ENCODE results near the gene CYFIP1.
A peak's percentile ranks its signal among the peaks of the same experiment; 100 is the strongest.

The CYFIP1 gene

GRCh38 chr15:22877117-22877516 lies 103.1 kb downstream of the CYFIP1 start:
- ChIA-PET CTCF (no interaction called here), POLR2A (ENCODE audit: low non-redundant PET) (no interaction called here)
- TF ChIP-seq CTCF (conservative IDR thresholded peaks at IDR 0.05; ENCODE audit: low read depth): no peak
- H3K27ac ChIP-seq: no peak overlapping the region
- no peak for DNase-seq (ENCODE audit: low spot score)

GRCh38 chr15:22874966-22875365 lies 105.2 kb downstream of the CYFIP1 start:
- no peak for TF ChIP-seq CTCF (conservative IDR thresholded peaks at IDR 0.05; ENCODE audit: low read depth)
- H3K27ac ChIP-seq: no peak overlapping the region
- POLR2A ChIA-PET (ENCODE audit: low non-redundant PET): no interaction called here
- DNase-seq (ENCODE audit: low spot score): no peak
- CTCF ChIA-PET: interaction anchor here (0.8 kb wide), 1 partner anchor 21 kb away, joined by 3 read pairs; no protein-coding TSS in a partner anchor

GRCh38 chr15:22874256-22874655 lies 105.9 kb downstream of the CYFIP1 start:
- no peak overlapping the region for H3K27ac ChIP-seq
- ChIA-PET CTCF (no interaction called here), POLR2A (ENCODE audit: low non-redundant PET) (no interaction called here)
- TF ChIP-seq CTCF (conservative IDR thresholded peaks at IDR 0.05; ENCODE audit: low read depth): no peak
- DNase-seq (ENCODE audit: low spot score): no peak

- ChIA-PET POLR2A (ENCODE audit: low non-redundant PET) (no interaction called here), CTCF (no interaction called here)
- no peak for DNase-seq (ENCODE audit: low spot score)
- no peak for TF ChIP-seq CTCF (conservative IDR thresholded peaks at IDR 0.05; ENCODE audit: low read depth)
- no peak overlapping the region for H3K27ac ChIP-seq
These were observed 106.3 kb downstream of the CYFIP1 start for GRCh38 chr15:22873841-22874240.

GRCh38 chr15:22872936-22873701 lies 107.0 kb downstream of the CYFIP1 start:
- CTCF ChIA-PET: interaction anchor here (0.6 to 0.7 kb wide), 2 partner anchors 10 to 31 kb away, joined by 3 to 4 read pairs; no protein-coding TSS in a partner anchor
- H3K27ac ChIP-seq: no peak overlapping the region
- DNase-seq (ENCODE audit: low spot score): no peak
- POLR2A ChIA-PET (ENCODE audit: low non-redundant PET): no interaction called here
- TF ChIP-seq CTCF (conservative IDR thresholded peaks at IDR 0.05; ENCODE audit: low read depth): no peak

- CTCF ChIA-PET: no interaction called here
These were observed 108.6 kb downstream of the CYFIP1 start for GRCh38 chr15:22871481-22872086.

More at GRCh38 chr15:22871481-22872086, 108.6 kb downstream of the CYFIP1 start:
- 0 out of 2 replicates have a peak overlapping the region, but pooled peaks have one; percentile 3 for H3K27ac ChIP-seq
- TF ChIP-seq CTCF (conservative IDR thresholded peaks at IDR 0.05; ENCODE audit: low read depth): no peak
- DNase-seq (ENCODE audit: low spot score): no peak
- POLR2A ChIA-PET (ENCODE audit: low non-redundant PET): no interaction called here
